DOHH2 (cell line): ENCODE data around the gene SIK2.

ENCODE experiments used
- EZH2phosphoT487 ChIP-seq: fragments of 200-600 bp; sonication (generic); IDR thresholded peaks from 2 replicates; pipeline ENCODE4 v1.6.1; 2017; ENCODE audit warnings: borderline replicate concordance, mild to moderate bottlenecking, antibody characterized with exemption, low read length, moderate library complexity, mixed read lengths
- TF ChIP-seq, protein P1 (sequence below): fragments of 200-600 bp; sonication (generic); IDR thresholded peaks from one replicate; pipeline ENCODE4 v1.5.1; 2014; ENCODE audit warnings: antibody characterized with exemption, mild to moderate bottlenecking, low read depth, low read length; ENCODE audit not compliant: poor library complexity, severe bottlenecking

DNA sequence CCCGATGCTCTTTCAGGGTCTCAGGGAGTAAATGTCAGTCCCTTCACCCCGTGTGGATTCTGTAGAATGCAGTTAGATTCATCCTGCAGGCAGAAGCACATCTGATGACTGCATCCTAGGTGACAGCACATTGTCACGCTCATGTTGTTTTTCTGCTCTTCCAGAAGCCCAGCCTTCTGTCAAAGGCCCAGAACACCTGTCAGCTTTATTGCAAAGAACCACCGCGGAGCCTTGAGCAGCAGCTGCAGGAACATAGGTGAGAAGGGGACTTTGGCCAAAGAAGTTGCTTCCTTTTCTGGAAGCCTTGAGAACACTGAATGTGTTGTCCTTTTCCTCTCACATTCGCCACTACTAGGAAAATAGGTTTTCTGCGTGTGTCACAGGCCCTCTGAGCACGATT is 120.3 kb downstream of the SIK2 start:
- TF ChIP-seq, protein P1, sequence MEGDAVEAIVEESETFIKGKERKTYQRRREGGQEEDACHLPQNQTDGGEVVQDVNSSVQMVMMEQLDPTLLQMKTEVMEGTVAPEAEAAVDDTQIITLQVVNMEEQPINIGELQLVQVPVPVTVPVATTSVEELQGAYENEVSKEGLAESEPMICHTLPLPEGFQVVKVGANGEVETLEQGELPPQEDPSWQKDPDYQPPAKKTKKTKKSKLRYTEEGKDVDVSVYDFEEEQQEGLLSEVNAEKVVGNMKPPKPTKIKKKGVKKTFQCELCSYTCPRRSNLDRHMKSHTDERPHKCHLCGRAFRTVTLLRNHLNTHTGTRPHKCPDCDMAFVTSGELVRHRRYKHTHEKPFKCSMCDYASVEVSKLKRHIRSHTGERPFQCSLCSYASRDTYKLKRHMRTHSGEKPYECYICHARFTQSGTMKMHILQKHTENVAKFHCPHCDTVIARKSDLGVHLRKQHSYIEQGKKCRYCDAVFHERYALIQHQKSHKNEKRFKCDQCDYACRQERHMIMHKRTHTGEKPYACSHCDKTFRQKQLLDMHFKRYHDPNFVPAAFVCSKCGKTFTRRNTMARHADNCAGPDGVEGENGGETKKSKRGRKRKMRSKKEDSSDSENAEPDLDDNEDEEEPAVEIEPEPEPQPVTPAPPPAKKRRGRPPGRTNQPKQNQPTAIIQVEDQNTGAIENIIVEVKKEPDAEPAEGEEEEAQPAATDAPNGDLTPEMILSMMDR = no peak
- no peak for TF ChIP-seq EZH2phosphoT487
